Stimulated activated CD8-positive, alpha-beta memory T cell treated with anti-CD3 and anti-CD28 coated beads, Interleukin-12 subunit alpha, Interleukin-12 subunit beta, amount 100 ng/mL, for 24 hours (primary cell): ENCODE data around the gene ZNF445.
"Not testable (repeated sequence)": the region's sequence is repeated elsewhere in the genome, so short reads cannot be mapped to it uniquely, and the experiment has no call there.

Experiments used
- DNase-seq: peaks from one replicate; pipeline ENCODE4 v3.0.0-alpha.2; 2020; ENCODE audit errors: extremely low read depth

Gene ZNF445

DNA sequence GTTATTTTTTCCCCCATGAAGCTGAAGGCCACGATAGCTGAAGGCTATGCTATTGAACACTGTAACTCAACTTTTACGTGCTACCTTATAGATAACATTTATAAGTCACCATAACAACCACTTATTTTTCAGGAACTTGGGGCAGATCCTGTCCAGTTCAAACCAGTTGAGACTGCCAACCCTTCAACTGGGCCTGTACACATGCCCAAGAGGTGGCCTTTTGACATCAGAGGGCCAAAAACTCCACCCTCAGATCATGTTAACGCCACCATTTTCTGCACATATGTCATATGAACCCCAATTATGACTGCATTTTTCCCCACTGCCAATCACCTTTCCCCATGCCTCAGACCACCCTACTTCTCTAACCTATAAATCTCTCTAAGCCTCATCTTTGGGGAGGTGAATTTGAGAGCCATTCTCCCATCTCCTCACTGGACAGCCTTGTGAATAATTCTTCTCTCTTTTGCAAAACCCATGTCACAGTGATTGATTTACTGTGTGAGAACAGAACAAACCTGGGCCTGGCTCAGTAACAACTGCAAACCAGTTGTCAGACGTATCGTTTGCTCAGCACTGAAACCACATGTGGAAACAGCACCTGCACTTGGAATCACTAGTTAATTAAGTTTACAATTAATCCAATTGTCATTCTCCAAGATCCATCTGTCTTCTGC, 42.5 kb downstream of the ZNF445 start:
- no peak for DNase-seq

DNA sequence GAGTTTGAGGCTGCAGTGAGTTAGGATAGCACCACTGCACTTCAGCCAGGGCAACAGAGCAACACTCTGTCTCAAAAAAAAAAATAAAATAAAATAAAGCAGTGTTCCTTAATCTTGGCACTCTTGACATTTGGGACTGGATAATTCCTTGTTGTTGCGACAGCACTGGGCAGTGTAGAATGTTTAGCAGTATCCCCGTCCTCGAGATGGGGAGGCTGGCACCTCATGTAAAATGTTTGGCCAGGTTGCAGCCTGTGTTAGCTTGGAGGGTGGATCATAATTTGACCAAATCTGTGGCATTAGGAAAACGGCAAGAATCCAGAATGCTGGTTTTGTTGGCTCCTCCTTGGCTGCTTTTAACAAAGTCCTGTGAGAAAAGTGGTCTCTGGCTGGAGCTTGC, 47.0 kb downstream of the ZNF445 start:
- DNase-seq = no peak

DNA sequence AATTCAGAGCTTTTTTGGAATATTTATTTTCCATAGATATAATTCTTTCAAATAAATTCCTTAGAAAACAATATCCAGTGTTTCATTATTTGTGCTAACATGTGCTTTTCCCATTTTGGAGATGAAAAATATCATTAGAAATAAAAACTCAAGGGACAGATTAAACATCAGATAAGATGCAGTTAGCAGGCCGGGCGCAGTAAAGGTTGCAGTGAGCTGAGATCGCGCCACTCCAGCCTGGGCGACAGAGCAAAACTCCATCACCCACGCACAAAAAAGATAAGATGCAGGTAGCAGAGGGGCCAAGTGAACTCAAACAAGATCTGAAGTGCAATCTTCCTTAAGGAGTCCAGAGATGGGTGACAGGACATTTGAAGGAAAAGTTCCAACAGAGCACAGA, 48.0 kb downstream of the ZNF445 start:
- no peak for DNase-seq

DNA sequence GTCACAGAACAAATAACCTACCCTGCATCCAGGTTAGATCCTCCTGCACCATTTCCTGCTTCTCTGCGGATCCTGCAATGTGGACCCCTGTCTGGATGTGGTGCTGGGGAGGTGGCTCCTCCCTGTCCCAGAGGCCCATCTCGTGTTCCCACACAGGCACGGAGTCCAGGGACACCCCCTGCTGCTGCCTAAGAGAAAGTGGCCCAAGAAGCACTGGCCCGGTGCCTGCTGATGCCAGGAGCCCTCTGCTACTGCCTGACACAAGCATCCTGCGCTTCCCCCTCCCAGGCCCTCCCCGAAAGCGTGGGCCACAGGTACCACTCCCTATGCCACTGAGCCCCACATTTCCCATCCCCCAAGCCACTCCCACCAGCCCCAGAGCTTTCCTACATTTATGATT, 48.6 kb downstream of the ZNF445 start:
- no peak for DNase-seq

DNA sequence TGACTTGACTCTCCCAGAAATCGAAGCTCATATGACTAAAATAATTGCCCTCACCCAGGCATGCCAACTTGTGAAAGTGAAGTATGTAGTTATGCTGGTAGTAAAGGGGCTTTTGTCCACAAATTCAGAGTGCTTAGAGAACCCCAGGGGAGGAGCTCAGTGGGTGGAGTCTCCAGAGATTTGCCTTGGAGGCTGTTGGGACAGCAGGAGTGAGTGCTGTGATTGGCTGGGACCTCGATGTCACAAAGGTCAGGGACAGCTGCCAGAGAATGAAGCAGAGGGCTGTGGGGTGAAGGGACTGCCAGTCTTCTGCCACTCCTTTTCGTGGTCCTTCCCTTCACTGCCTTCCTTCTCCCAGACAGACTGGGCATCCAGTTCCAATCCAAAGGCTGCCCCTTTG, 49.8 kb downstream of the ZNF445 start:
- no peak for DNase-seq

DNA sequence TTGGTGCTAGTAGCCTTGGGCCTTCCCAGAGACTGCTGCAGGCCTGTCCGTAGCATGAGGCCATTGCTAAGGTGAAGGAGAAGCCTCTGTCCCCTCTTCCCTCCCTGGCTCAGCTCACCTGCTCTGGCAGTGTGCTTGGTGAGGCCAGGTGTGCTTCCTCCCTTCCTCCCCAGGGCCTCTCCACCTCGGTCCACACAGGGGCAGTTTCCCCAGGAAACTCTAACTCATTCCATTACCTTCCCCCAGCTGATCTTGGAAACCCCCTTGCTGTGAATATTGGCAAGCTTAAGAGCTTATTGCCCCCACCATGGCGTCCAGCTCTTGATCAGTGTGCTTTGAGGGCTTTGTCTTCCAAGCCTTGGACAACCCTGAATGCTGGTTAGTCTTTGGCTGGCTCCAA, 52.7 kb downstream of the ZNF445 start:
- DNase-seq = no peak

DNA sequence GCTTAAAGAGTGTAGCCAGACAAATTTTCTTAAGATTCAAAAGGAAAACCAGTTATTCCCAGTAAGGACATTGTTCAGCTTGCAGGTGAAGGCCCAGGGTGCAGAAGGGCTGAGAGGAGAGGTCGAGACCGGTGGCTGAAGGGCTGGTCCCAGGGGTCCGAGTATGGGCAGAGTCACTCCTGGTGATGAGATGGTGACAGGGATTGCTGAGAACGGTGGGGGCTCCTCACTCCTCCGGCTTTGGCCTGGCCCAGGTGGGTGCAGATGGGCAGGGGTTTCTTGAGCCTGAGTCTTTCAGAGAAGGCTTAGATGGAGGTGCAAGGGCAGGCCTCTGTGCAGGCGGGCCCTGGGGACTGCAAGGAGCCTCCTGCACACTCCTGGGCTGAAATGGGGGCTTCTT, 56.2 kb downstream of the ZNF445 start:
- DNase-seq = no peak

DNA sequence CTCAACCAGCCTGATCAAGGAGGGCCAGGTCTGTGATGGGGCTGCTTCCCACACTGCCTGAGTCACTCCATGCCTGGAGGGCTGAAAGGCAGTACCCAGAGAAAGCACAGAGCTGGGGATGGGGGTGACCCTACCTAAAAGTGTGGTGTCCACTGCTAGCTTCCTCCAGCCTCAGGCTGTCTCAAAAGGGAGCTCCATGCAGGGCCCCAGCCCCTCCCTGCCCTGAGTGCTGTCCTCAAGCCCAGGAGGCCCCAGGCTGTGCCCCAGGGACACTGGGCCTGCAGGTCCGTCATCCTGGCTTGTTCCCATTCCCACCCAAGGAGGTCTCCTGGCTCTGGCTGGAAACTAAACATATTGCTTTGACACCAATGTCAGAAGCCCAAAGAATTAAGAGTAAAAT, 56.8 kb downstream of the ZNF445 start:
- DNase-seq = no peak

DNA sequence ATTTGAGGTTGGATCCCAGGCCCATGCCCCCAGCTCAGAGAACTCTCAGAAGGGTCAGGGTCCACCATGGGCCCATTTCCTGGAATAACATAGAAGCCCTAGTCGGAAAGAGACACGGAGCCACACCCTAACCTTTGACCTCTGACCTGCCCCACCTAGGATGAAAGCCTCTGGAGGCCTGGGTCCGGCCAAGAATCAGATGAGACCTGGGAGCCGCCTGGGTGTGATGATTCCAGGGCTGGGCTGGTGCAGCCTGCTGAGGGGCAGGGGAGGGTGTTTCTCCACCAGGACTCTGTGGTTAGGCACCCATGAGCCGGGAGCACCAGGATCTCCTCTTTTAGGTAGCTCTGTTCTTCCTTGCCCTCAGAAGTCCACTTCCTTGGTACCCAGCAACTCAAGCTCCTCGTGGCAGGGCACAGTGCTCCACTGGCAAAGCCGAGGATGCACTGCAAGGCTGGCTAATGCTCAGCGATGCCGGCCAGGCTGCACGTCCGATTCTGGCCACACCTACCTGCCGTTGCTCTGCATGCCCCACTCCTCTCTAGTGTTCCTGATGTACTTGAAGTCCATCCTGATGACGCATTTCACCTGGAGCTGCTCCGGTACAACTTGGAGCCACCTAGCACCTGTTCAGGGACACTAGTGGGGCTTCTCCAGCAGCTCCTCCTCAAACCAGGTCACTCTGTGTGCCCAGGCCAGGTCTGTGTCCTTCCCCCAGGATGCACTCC, 57.4 kb downstream of the ZNF445 start:
- DNase-seq = no peak

DNA sequence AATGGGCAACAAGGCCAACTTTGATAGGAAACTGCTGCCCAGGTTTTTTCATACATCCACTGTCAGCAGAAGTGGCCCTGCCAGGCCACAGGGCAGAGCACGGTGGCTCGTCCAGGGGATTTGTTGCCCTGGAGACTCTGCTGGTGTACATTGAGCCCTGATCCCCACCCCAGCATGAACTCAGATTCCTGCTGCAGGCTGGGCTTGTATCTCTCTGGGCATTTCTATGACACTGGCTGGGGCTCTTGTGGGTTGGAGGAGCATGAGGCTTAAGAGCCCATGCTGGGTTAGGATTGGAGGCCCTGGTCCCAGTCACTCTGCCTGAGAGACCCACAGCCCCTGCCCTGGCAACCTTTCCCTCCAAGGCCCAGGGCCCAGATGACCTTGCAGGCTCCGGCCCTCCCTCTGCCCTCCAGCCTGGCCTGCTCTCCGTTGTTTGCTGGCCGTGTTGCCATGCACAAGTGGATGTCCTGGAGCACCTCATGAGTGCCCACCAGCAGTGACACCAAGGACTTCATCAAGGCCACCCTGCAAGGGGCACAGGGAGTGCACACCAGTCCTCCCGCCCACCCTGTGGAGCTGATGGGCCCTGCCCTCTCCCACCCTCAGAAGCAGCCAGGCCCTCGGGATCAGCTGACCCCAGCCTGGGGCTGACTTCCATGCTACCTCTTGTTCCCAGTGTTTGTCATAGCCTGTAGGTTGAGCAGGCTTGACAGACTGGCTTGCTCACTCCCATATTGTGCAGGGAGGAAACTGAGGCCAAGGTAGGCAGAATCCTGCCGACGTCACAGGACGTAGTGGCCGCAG, 58.2 kb downstream of the ZNF445 start:
- no peak for DNase-seq

DNA sequence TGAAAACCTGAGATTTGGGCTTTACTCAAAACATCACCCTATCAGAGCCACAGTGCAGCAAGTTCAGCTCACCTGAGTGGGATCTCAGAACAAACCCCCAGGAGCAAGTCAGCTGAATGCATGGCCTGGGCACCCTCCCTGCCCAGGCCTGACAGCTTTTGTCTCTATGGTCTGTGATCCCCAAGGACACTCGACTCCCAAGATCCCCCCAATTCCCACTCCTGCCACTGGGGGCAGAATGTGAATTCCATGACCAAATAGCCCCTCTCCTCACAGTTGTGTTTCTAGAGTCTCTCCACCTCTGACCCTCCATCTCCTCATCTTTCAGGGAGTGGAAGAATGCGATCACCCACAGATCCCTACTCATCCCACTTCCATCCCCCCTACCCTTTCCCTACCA, 58.9 kb downstream of the ZNF445 start:
- DNase-seq = no peak

DNA sequence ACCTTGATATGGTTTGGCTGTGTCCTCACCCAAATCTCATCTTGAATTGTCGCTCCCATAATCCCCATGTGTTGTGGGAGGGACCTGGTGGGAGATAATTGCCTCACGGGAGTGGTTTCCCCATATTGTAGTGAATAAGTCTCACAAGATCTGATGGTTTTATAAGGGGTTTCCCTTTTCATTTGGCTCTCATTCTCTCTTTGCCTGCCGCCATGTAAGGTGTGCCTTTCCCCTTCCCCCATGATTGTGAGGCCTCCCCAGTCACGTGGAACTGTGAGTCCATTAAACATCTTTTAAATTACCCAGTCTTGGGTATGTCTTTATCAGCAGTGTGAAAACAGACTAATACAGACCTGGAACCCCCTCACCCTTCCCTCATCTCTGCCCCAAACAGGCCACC, 59.4 kb downstream of the ZNF445 start:
- DNase-seq = not testable (repeated sequence)

DNA sequence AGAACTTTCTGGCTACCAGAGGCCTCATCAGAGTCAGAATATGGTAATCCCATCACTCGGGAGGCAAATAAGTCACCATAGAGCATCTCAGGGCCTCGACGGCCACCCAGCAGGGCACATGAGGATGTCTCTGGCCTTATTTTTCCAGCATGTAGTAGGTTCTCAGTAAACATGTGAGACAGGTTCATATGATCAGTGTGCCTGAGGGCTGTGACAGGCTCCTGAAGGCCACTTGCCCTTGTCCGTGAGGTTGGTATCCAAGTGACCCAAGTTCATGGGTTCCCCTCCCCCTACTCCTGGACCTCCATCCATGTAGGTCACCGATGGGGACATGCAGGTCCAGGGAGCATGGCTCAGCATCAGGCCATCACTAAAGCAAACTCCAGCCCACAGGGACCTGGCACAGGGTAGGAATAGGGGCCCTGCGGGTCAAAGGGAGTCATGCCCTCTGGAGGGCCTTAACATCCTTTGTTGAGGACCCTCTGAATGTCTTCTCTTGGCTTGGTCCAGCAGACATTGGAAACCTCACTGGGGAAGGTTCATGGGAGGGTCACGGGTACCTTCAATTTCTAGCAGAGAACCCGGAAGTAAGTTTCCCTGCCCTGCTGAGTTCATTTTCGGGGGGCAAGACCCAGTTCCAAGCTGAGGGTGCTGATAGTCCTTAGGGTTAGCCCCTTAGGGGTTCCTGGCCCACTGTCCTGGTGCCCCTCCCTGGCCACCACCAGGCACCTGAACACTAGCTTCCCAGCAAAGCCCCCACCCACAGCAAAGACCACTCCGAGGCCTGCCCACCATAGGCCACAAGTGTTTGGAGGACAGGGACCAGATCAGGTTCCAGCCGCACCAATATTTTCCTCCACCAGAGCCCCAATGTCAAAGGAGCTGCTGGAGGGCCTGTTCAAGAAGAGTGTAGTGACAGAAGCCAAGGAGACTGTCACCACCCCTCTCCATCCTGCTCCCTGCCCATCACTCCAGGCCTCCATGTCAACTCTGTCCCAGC, 61.1 kb downstream of the ZNF445 start:
- no peak for DNase-seq

DNA sequence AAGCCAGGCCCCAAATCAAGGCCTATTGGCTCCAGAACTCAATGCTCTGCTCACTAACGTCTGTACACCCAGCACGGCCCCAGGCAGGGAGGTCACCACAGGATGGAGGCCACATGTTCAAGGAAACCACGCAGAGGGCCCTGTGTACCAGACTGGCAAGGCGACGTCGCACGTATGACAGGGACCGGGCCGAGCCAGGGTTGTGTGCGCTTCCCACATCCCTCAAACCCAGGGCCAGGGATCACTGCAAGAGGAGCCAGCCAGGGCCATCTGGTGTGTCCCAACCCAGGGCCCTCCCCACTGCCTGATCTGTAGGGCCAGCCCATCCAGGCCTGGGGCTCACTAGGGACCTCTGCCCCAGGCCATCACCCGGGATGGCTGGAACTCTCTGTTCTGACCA, 62.0 kb downstream of the ZNF445 start:
- no peak for DNase-seq

DNA sequence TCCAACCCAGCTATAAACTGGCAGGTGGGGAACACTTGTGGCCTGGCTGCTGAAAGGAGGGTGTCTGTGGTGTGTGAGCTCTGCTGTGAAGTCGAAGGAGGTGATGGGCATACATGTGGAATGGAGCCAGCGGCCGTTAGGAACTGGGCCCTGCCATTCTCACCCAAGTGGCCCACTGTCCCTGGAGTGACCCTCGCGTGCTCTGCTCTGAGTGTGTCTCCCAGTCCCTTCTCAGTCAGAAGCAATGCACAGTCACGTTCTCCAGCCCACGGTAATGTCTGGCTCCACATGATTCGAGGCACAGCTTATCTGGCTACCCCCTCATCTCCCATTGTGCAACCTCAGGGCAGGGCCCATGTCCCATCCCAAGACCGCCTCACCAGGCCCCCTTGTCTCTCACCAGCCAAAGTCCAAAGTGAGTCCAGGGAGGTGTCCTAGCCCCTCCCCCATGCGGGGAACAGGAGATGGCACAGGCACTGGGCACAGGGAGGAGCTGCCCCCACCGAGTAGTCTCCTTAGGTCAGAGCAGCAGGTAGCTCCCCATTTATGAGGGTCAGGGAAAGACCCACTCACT, 62.9 kb downstream of the ZNF445 start:
- no peak for DNase-seq

DNA sequence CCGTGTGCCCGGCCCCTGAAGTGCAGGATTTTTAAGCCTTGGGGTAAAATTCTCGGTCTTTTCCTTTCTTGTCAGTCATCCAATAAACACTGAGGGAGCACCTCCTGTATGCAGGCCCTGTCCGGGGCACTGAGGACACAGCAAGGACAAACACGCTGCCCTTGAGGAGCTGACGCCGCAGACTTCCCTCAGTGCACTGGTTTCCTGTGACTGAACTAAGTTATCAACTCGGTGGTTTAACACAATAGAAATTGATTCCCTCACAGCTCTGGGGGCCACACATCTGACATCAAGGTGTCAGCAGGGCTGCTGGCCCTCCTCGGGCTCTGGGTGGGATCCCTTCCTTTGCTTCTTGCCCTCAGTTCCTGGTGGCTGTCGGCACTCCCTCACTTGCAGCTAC, 65.1 kb downstream of the ZNF445 start:
- DNase-seq = no peak

DNA sequence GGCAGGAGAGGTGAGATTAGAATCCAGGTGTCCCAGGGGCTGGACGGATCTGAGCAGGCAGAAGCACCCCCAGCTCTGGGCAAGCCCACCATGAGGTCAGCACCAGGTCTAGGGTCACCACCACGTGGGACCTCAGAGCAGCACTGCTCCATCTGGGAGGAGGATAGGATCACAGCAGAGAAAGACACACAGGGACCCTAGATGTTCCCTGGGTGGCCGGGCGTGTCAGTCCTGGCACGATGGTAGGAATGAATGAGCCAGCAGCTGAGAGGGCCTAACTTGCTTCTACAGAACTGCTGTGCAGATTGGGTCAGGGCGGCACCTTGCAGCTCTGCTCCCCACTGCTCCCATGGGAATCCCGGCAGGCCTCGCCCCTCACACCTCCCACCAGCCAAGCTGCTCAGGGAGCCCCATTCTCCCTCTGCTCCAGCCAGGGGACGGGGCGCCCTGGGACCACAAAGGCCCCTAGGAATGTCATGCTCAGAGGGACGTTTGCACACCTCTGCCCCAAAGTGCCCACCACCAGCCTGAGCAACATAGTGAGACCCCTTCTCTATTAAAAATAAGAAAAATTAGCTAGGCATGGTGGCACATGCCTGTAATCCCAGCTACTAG, 66.3 kb downstream of the ZNF445 start:
- no peak for DNase-seq

DNA sequence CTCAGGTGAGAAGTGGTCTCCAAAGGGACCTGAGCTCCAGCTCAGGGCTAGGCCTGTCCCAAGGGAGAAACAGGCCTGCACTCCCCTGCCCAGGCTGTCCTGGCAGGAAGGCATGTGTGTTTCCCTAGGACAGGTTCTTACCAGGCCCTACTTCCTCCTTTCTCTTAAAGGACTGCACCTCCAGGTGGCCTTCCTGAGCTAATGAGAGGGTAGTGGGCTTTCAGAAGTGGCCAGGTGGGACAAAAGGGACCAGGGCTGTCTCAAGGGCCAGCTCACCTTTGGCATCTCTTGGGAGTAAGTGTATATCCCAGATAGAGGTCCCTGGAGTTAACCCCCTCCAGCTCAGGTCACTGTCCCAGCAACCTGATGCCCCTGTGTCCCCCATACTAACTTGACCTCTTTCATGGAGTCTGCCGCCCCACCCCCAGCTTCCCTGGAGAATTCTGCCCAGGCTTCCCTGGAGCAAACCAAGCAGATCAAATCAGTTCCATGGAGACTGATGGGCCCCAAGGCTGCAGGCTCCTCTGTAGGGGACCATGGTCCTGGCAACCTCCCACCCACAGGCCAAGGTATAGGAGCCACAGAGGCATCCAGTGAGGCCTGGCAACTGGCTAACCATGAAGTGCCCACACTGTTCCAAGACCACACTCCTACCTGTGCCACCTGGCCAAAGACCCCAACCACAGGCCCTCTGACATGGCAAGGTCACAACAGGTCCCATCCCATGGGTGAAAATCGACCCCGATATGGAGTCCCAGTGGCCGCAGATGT, 67.6 kb downstream of the ZNF445 start:
- no peak for DNase-seq

DNA sequence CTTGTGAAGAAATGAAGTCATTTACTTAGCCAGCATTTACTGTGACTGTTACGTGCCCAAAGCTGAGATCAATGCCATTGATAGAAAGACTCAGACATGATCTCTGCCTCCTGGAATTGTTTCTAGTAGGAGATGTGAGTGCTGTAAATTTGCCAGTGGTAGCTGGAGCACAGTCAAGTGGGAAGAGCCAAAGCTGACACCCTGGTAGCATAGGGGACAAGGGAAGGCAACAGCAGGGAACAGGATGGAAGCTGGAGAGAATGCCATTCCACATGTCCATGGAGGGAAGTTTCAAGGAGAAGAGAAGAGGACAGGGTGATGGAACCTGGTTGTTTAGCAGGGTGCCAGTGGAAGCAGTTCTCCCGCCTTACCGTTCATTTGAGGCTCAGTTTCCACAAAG, 74.9 kb downstream of the ZNF445 start:
- DNase-seq = no peak

DNA sequence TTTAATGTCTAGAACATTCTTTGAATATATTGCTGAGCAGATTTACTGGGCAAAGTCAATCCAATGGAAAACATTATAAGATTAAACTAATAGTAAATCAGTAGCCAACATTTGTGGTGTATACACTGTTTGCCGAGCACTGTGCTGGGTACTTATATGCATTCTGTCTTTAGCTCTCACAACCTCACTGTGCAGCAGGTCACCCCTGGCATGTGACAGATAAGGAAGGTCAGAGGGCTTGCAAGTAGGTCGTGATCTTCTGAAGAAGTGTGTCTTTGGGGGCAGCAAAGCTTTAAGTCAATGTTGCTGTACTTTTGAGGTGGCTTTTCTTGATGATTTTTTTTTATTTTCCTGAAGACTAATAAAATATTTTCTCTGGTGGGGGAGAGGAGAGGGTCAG, 76.7 kb downstream of the ZNF445 start:
- DNase-seq = no peak
